ENCODE measurements around the gene MYL6.
"Not testable (repeated sequence)": the region's sequence is repeated elsewhere in the genome, so short reads cannot be mapped to it uniquely, and the experiment has no call there.

MYL6 gene

DNA sequence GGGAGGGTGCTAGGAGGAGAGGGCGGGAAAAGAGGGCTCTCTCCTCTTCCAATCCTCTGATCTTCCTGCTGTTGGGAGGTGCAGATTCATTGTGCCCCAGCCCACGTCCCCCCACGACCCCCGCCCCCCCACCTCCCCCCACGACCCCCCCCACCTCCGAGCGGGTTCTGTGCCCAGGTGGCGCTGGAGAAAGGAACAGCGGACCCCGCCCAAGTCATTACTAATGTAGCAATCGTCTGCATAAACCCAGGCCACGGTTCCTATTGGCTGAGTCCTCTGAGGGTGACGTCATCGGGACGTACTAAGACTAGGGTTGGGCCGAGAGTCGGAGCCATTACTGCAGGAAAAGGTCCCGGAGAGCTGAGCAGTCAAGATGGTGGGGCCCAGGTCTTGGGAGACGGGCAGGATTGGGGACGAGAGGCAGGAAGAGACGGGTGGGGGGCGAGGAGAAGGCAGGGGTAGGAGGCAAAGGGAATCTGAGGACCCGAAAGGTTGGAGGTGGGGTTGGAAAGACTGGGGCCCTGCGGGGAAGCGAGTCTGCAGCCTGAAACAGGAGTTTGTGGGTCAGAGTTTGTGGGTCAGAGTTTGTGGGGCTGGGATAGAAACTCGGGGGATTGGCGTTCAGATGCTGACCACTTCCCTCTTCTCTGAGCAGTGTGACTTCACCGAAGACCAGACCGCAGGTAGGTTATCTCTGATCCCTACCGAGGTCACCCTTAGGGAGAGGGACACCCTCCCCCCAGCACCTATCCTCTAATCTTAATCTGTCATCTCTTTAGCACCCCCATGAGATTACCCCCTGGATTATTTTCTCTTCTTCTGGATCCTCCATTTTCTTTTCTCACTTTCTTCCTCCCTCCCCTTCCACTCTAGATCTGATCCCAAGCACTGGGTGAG is at the start of gene MYL6:
Gene MYL6, plus strand, starts transcription at position 331 of the 897 bp plus-strand sequence. Its CDS starts 43 bp downstream, at position 374.
- FAIRE-seq = no peak

DNA sequence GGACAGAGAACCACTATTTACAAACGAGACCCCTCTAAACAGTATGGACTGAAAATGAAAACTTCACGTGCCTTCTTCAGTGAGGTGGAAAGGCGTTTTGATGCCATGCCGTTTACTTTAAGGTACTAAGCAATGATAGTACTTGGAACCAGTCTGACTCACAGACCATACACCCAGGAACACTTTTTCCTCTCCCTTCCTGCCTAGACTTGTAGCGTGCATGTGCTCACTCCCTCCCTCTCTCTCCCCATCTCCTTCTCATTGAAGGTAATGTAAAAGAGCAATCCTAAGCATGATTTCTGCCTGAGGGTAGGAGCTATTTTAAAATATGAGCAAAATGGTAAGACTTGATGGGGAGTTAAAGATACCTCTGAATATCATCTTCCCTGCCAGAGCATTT is 47.6 kb upstream of the MYL6 start:
- no peak for FAIRE-seq

DNA sequence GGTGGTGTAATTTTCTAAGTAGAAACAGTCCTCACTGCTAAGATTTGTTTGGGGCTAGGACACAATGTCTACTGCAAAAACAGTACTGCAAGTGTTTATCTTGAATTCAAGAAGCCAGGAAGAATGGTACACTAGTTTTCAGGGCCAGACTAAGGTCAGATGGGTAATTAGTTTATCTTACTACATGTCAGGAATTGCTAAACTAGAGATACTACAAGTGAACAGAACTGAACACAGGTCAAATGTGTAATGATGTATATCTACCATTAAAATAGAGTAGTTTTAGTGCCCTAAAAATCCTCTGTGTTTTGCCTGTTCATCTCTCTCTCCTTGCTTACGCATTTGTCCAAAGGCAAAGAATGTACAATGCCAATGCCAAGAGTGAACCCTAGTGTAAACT is 44.1 kb upstream of the MYL6 start:
- no peak for FAIRE-seq

DNA sequence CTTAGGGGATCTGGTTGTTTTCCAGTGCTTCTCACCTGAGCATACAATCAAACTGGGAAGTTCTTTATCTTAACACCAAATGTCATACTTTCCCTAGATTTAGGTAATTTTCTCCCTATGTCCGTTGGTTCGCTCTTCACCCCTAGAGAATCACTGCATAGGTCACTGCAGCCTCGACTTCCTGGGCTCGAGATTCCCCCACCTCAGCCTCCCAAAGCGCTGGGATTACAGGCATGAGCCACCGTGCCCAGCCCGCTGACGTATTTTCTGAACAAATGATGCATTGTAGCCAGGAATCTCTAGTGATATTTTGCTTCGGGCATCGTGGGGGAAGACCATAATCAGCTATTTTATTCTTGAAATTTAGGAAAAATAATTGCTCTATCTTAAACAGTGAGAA is 42.8 kb upstream of the MYL6 start:
- no peak for FAIRE-seq

DNA sequence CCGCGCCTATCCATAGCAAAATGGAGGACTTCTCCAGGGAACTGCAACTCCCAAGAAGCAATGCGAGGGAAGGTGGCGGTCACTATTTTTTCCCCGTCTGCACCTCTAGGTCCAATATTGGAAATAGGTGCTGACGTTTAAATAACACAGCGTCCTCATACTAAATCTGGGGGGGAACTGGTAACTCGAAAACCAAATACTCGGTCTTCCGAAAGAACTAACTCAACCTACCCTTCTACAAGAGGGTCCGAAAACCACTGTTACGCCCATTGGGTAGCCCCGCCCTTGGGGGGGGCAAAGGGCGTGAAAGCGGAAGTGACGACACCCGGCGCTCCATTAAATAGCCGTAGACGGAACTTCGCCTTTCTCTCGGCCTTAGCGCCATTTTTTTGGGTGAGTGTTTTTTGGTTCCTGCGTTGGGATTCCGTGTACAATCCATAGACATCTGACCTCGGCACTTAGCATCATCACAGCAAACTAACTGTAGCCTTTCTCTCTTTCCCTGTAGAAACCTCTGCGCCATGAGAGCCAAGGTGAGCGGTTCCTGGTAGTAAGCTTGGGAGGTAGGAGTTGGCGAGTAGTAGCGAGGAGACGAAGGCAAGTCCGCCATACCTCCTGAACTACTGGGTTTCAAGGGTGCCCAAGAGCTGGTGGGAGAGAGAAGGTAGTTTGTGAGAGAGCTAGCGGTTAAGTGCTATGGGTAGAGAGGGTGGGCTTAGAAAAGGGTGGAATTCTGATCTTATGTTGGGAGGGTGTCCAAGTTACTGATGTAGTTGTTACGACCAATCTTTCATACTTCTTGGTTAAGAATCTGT is 41.7 kb upstream of the MYL6 start, which contains the start of gene RPL41:
Gene RPL41, plus strand, starts transcription at position 367 of the 815 bp plus-strand sequence.
- FAIRE-seq = peak; percentile 68

DNA sequence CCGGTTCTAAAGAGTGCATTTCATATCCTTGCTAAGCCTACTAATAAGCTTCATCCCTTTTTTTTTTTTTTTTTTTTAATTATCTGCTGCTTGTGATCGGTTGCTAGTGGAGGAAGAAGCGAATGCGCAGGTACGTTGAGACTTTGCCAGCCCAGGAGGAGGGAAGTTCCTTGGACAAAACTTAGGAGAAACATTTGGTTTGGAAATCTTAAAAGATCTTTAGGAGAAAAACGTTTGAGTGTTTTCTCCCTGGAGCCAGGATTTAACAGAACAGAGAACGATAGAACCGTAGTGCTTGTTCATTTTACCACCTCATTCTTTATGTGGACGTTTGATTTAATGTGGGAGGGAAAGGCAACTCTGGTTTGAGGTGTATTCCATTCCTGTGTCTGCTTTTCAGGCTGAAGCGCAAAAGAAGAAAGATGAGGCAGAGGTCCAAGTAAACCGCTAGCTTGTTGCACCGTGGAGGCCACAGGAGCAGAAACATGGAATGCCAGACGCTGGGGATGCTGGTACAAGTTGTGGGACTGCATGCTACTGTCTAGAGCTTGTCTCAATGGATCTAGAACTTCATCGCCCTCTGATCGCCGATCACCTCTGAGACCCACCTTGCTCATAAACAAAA is 41.0 kb upstream of the MYL6 start:
- FAIRE-seq = not testable (repeated sequence)

DNA sequence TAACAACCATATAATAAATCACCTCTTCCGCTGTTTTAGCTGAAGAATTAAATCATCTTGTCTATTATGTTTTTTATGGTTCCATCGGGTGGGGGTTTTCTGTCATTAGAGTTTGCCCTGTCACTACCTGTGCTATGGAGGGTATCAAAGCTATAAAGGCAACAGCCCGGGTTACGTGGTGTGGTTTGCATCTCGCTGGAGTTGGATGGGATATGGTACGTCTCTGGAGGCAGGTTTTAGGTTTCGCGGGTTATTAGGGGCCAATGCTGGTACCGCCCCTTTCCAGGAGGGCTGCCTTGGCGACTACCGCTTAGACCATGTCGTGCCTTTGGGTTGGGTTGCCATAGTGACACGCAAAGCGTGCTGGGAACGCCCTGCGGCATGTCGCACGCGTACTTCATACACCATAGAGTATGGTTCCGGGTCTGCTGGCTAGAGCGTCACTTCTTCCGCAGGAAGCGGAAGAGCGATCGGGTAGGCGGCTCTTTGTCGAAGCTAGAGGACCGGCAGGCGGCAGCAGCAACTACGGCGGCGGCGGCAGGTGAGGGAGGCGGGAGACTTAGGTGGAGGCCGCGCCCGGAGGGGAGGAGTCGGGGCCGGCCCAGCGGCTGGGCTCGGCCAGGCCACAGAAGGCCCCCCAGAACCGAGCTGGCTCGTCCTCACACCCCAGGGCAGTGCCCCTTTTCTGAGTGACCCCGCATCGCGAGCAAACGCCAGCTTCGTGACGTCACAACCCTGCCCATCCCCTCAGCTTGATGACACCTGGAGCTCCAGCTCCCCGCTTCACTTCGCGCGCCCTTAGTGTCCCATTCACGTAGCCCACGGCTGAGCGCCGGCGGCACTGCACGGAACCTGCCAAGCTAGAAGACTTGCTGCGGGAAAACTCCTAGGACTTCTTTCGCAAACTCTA is 40.1 kb upstream of the MYL6 start, which contains the start of gene ZC3H10:
Gene ZC3H10, plus strand, starts transcription at position 489 of the 910 bp plus-strand sequence. CDS start 2,297 bp downstream, outside the sequence.
- FAIRE-seq = peak; percentile 88

DNA sequence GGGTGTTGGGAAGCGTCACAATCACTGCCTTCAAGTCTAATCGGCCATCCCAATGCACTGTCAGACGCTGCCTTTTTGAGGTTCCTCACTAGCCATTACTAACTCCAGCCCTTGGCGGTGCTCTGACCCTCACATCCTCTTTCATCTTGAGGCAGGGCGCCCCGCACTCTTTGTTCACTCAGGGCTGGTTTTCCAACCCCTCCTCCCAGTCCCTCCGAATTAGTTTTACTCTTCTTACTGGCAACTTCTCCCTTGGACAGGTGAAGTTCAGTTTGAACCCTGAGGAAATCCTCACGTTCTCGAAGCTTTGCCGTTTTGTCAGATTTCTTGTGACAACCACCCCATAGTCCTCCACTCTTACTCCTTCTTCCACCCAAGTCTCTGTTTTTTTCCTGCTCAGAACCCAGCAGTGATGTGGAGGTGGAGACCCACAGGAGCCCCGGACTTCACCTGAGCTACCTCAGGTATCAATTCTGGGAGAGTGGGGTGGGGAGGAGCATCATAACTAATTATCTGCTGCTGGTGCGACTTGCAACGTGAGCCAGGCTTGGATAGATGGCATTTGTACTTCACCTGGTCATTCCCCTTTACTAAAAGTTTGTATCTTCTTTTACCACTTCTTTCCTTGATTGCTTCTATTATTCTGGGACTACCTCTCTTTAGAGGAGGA is 39.3 kb upstream of the MYL6 start:
- FAIRE-seq = no peak

DNA sequence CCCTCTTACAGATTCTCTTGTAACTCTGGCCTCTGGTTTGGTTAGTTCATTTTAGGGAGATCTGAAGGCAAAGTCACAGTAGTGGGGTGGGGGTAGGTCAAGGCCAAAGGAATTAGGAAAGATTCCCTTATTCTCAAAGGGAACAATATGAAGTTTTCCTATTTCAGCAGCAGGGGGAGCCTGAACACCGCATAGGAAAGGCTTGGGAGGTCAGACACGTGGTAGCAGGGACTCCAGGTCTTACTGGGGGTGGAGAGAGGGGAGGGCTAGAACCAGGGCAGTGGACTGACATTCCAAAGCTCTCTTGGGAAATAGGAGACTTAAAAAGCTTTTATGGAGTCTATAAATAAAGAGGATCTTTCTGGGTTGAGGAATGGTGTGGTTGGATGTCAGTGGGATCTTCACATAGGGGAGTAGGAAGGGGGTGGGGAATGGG is 38.8 kb upstream of the MYL6 start:
- no peak for FAIRE-seq

DNA sequence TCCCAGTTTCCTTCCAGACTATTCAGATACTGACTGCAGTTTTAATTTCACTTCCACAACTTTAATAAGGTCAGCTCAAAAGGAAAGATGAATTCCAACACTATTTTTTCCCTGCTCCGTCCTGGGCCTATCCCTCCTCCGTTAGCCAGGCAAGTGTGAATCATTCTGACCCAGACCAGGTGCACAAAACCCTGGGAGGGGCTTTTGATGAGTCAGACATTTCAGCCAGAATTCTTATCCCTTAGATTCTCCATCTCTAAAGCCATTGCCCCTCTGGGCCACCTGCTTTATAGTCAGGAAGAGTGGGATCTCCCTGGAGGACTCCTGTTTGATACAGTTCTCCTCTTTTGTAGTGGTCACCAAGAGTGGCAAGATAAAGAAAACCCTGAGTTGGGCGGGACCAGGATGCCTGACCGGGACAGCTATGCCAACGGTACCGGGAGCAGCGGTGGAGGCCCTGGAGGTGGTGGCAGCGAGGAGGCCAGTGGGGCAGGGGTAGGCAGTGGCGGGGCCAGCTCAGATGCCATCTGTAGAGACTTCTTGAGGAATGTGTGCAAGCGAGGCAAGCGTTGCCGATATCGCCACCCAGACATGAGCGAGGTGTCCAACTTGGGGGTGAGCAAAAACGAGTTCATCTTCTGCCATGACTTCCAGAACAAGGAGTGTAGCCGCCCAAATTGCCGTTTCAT is 37.9 kb upstream of the MYL6 start:
- FAIRE-seq = no peak

DNA sequence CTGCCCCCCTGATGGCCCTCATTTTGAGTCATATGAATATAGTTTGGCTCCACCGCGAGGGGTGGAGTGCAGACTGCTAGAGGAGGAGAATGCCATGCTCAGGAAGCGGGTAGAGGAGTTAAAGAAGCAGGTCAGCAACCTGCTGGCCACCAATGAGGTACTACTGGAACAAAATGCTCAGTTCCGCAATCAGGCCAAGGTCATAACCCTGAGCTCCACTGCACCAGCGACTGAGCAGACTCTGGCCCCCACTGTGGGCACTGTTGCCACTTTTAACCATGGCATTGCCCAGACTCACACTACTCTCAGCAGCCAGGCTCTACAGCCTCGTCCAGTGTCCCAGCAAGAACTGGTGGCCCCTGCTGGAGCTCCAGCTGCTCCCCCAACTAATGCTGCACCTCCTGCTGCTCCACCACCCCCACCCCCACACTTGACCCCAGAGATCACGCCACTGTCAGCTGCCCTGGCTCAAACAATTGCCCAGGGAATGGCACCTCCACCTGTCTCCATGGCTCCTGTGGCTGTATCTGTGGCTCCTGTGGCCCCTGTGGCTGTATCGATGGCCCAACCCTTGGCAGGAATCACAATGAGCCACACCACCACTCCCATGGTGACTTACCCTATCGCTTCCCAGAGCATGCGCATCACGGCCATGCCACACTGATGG is 36.8 kb upstream of the MYL6 start:
- FAIRE-seq = no peak

DNA sequence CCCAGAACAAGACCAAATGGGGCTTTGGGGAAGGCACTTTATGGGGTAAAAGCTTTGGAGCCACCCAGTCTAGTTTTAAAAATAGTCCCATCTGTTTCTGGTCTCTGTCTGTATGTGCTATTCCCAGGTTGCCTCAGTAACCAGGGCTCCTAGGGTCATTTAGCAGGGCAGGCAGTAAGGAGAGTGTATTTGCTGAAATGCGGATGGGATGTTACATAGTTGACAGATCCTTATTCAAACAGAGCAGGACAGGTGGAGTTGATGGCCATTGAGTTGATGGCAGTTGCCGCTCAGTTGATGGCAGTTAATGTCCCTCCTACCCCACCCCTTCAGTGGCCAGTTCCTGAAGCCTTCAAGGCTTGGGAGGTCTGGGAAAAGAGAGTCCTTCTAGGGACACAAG is 35.5 kb upstream of the MYL6 start:
- FAIRE-seq = no peak

DNA sequence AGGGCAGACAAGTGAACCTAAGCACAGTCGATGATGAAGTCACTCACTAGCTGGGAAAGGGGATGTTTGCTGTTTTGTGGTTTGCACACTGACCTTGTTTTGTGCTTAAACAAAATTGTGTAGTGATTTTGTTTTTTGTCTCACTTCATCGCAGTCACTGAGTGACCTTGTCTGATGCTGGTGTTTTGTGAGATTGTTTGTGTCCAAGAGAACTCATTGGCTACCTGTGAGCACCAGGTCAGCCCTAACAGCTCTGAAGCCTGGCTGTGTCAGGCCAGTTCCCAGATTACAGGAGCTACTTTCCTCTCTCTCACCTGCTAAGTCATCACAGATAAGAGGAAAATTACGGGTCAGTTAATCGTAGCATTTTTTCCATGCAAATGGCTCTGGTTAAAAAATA is 34.0 kb upstream of the MYL6 start:
- no peak for FAIRE-seq

DNA sequence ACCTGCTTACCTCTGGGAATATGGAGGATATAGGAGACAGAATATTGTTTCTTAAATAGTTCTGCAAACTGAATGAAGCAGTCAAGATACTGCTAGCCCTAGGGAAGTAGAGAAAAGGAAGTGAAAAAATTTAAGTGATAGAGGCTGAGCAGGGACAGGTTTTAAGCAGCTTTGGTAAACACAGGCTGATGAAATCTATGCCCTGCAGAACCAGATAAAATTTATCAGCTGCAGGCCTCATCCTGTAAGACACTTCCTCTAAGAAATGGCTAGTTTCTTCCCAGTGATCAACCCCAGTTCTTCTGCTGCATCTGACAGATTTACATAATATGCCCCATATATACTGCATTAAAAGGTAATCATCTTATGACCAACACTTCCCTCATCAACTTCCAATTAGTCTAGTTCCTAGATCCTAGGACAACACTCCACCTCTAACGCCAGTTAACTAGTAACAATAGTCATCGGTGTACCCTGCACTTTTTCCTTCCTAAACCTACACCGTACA is 31.4 kb upstream of the MYL6 start:
- FAIRE-seq = no peak

DNA sequence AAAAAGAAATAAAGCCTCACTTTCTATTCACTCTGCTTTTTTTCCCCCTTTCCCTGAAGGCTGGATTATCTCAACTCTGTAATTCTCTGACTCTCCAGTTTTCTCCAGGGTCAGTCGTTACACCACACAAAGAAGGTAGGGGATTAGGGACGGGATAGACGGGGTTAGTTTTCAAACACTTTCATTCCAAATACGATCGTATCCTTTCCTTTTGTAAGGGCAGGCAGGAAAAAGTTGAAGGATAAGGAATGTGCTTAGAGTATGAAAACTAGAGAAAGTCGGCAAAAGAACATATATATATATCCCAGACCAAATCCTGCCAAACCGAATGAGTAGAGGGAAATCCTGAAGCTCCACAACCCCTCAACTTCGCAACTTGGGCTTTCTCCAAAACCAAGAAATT is 30.7 kb upstream of the MYL6 start:
- no peak for FAIRE-seq

DNA sequence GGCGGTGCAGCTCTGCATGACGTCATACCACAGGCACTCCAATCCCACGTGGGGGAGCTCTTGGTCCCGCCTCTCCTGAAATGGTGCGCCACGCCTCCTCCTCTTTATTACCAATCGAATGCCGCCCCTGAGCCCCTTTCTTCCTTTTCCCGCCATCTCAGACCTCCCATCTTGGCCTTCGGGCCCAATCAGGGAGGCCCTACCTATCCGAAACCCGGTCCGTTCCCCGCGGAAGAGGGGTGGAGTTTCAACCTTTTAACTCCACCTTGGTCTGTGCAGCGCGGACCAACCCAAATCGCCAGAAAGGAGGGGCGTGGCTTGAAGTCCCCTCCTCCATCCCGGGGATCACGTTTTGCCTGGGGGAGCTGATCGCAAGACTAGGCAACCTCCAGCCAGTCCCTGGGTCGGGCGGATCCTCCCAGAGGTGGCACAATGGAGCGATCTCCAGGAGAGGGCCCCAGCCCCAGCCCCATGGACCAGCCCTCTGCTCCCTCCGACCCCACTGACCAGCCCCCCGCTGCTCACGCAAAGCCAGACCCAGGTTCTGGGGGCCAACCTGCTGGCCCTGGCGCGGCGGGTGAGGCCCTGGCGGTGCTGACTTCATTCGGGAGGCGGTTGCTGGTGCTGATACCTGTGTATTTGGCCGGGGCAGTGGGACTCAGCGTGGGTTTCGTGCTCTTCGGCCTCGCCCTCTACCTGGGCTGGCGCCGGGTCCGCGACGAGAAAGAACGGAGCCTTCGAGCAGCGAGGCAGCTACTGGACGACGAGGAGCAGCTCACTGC is 30.1 kb upstream of the MYL6 start, which contains the start of gene ESYT1:
Gene ESYT1, plus strand, starts transcription at position 380 of the 782 bp plus-strand sequence. Its CDS starts 53 bp downstream, at position 433.
- peak; percentile 95 for FAIRE-seq

DNA sequence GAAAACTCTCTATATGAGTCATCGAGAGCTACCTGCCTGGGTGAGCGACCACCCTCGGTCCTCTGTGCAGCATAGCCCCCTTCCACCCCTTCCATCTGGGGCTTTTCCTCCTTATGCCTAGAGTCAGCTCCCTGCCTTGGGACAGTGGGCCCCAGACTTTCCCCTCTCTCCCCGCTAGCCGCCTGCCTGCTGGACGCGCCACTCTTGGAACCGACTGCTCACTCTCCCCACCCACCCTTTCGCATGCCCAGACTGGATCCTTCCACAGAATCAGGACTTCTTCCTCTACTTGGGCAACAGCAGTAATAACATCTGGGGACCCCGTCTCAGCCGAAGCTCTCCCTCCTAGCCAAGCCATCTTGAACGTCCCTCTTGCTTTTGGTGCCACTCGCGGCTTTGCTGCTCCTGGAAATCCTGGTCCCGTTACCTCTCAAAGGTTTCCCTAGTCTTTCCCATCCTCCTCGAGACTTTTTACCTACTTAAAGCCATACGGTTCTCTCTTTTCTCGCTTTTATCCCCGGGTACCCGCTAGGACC is 29.4 kb upstream of the MYL6 start:
- FAIRE-seq = no peak

DNA sequence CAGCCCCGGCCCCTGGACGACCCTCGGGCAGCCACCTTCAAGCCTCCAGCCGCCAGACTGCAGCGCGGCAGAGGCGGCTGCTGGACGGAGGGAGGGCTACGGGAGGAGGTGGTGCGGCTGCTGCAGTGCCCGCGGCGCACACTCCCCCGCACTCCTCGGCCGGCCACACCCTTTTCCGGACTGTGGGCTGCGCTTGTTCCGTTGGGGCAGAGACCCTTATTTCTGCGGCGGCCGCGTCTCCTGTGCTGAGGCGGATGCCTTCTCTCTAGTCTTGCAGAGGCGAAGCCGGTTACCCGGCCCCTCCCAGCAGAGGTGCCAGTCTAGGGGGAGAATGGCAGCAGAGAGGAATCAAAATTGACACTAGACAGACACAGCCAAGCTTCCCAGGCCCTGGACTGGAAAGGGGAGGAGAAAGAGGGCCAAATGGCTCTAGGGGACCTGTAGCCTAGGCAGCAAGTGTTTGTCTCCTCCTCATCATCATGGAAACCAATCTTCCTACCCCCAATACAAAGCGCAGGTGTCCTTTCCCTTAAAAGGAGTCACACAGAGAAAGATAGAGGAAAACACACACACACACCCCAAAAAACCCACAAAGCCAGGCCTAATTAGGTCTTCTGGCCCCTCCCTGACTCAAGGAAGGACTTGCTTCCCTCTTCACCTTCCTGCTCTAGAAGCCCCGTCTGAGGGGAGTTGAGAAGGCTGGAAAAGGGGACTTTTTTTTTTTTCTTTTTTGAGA is 28.8 kb upstream of the MYL6 start:
- FAIRE-seq = no peak
